Pancreas (tissue), 10 donors: ENCODE measurements around the gene KRT73. TPM values are rescaled to one million over a fixed set of nuclear protein-coding genes. Genes with fewer than 3 reads are reported as not detected.
A peak's percentile ranks its signal among the peaks of the same experiment; 100 is the strongest.

Experiments used
- ATAC-seq, 4 donors: fragments of 200-7000 bp; cut with Tn5 transposase; one replicate each; pipeline versions ENCODE4 v1.8.0 to v1.9.1; 2020; ENCODE audit warnings: mild to moderate bottlenecking in 4 of 4, moderate library complexity in 4 of 4
- DNase-seq, 6 donors: peaks; one replicate each; pipeline ENCODE4 v3.0.0-alpha.2; 2020
- FAIRE-seq: peaks from 2 replicates; lab custom pipeline; 2012; peaks lifted over from hg19 to GRCh38; lab: Jason Lieb, UNC
- H3K27ac ChIP-seq, 4 donors: fragments of 200-600 bp; sonication (generic); 1 replicate in 3 of 4; 2 replicates in 1 of 4; pipeline versions ENCODE4 v1.5.0 to v1.8.0; 2020
- H3K27me3 ChIP-seq, 4 donors: fragments of 200-600 bp; one replicate each; pipeline ENCODE4 v1.8.0; 2021
- H3K36me3 ChIP-seq, 3 donors: fragments of 200-600 bp; sonication (generic) in 1 of 3; one replicate each; pipeline versions ENCODE4 v1.5.0 to v1.8.0; 2020 to 2021
- H3K4me1 ChIP-seq, 3 donors: fragments of 200-600 bp; one replicate each; pipeline ENCODE4 v1.8.0; 2021
- H3K4me3 ChIP-seq, 4 donors: fragments of 200-600 bp; sonication (generic) in 2 of 4; one replicate each; pipeline versions ENCODE4 v1.5.0 to v1.8.0; 2020 to 2021
- H3K9me3 ChIP-seq, 4 donors: fragments of 200-600 bp; one replicate each; pipeline ENCODE4 v1.8.0; 2021
- WGBS, 2 donors: extraction: QIAGEN DNeasy Blood & Tissue Kit; methylation state at CpG; one replicate each; pipeline ENCODE4 v1.1.7; 2013; 5-methylcytosine and 5-hydroxymethylcytosine counted together
- intact Hi-C, 3 donors: fragments of 100-400 bp; cut with DNase I; formaldehyde crosslinking; loops; one replicate each; pipeline versions ENCODE4 v1.11.1 to v1.14.2; 2022
- polyA plus RNA-seq, 2 donors: library from polyadenylated mRNA; stranded (reverse); fragments of 200-250 nt; gene quantifications; one replicate each; pipeline ENCODE4 v1.2.3, GENCODE V29; 2013
- total RNA-seq, 6 donors: library from RNA; stranded (reverse); fragmentation: NEBNext Ultra II Directional in 4 of 6; extraction: Animal tissue kit (Norgen Biotek cat#: 25700) in 4 of 6; gene quantifications; one replicate each; pipeline versions ENCODE4 v1.2.1 to v1.2.4, GENCODE V29; 2021 to 2023
- TF ChIP-seq, protein P1 (sequence below), 4 donors: fragments of 200-600 bp; sonication (generic) in 3 of 4; IDR thresholded peaks; one replicate each; pipeline versions ENCODE4 v1.5.0 to v1.8.0; 2021; ENCODE audit warnings: antibody characterized with exemption in 4 of 4
- donor health status: healthy with polysubstance abuse.
- donor health status: DM: no; HTN: no; CAD: no; lungs with moderate emphysema.
- donor health status: DM: no; HTN: no; CAD: no.
- donor health status: control.
- donor health status: control.
- donor health status: Bipolar disorder and iron deficiency.
- donor health status: DM: yes; HTN: yes; CAD: no.
- donor health status: DM: no; HTN: no; CAD: no.
- donor health status: DM: no; HTN: no; CAD: no.
- donor health status: DM: yes; HTN: yes; CAD: no.

The KRT73 gene
- total and polyA plus RNA-seq, 8 donors, result not detected

DNA sequence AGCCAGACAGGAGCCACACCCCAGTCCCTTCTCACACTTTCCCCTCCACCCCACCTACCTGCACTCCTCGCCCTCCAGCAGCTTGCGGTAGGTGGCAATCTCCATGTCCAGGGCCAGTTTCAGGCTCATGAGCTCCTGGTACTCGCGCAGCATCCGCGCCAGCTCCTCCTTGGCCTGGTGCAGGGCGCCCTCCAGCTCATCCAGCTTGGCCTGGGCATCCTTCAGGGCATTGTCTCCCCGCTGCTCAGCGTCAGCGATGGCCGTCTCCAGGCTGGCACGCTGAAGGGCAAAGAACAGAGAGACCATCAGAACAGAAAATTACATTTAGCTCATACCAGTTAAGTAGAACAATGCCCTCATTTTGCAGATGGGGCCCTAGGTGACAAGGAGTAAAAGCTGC lies 50.2 kb downstream of the KRT73 start:
- FAIRE-seq (no peak), DNase-seq (no peak), ATAC-seq (no peak)
- Histone ChIP-seq H3K27me3 (no peaks in the 10 kb centered on the region), H3K4me1 (no peaks in the 10 kb centered on the region), H3K27ac (no peak overlapping the region), H3K9me3 (no peaks in the 10 kb centered on the region), H3K36me3 (no peaks in the 10 kb centered on the region), H3K4me3 (no peak overlapping the region)
- 87% methylated on average over 12 of the region's 12 CpGs for WGBS, 2 donors
- intact Hi-C loops, result no loop called here
- TF ChIP-seq, protein P1, sequence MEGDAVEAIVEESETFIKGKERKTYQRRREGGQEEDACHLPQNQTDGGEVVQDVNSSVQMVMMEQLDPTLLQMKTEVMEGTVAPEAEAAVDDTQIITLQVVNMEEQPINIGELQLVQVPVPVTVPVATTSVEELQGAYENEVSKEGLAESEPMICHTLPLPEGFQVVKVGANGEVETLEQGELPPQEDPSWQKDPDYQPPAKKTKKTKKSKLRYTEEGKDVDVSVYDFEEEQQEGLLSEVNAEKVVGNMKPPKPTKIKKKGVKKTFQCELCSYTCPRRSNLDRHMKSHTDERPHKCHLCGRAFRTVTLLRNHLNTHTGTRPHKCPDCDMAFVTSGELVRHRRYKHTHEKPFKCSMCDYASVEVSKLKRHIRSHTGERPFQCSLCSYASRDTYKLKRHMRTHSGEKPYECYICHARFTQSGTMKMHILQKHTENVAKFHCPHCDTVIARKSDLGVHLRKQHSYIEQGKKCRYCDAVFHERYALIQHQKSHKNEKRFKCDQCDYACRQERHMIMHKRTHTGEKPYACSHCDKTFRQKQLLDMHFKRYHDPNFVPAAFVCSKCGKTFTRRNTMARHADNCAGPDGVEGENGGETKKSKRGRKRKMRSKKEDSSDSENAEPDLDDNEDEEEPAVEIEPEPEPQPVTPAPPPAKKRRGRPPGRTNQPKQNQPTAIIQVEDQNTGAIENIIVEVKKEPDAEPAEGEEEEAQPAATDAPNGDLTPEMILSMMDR (IDR thresholded peaks at IDR 0.05), result no peak

DNA sequence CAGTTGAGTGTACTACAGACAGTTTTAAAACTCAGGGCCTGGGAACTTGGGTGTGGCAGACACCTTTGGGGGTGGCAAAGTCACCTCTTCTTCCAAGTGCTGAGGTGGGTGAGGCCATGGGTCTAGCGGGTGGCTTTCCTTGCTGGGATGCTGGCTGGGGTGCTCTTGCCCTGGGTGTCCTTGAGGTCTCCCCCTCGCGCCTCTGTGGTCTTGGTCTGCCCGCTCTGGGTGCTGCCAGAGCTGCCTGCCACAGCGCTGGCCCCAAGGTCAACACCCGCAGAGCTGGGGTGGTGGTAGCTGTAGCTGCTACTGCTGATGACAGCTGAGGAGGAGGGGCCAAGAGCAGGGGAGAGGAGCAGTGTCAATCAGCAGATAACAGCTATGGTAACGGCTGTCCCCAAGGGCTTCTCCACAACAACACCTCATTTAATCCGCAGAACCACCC lies 51.5 kb downstream of the KRT73 start:
- intact Hi-C loops, result no loop called here
- Histone ChIP-seq H3K9me3 (no peaks in the 10 kb centered on the region), H3K36me3 (no peaks in the 10 kb centered on the region), H3K27ac (no peak overlapping the region), H3K4me3 (no peak overlapping the region), H3K27me3 (no peaks in the 10 kb centered on the region), H3K4me1 (no peaks in the 10 kb centered on the region)
- 27 to 29% methylated on average over 8 of the region's 8 CpGs for WGBS, 2 donors
- FAIRE-seq (no peak), ATAC-seq (peak in 2 of 4 donors; percentile 17 to 34), DNase-seq (peak in 1 of 6 donors; percentile 12)
- TF ChIP-seq, protein P1 (IDR thresholded peaks at IDR 0.05), result no peak

DNA sequence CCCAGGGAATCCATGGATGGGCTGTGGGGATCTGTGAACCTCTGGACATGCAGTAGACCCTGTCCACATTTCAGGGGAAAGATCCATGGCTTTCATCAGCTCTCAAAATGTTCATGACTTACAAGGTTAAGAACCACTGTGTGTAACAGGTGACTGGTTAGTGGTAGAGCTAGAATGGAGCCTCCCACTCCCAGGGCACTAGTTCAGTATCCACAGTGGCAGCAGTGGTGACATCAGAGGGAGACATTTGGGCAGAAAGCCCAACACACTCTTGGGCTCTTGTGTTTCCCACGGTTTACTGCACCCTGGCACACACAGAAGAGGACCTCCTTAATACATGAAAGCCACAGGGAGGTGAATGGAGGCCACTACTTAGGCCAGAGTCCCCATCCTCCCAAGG lies 53.8 kb downstream of the KRT73 start:
- WGBS, 2 donors, result 52 to 69% methylated on average over 1 of the region's 1 CpG
- H3K9me3 ChIP-seq, result no peaks in the 10 kb centered on the region
- no peaks in the 10 kb centered on the region for H3K36me3 ChIP-seq
- FAIRE-seq, result no peak
- ATAC-seq, result no peak
- H3K4me1 ChIP-seq, result no peaks in the 10 kb centered on the region
- H3K4me3 ChIP-seq, result no peak overlapping the region
- no peak overlapping the region for H3K27ac ChIP-seq
- H3K27me3 ChIP-seq, result no peaks in the 10 kb centered on the region
- TF ChIP-seq, protein P1 (IDR thresholded peaks at IDR 0.05), result no peak
- intact Hi-C loops, result no loop called here
- no peak for DNase-seq

DNA sequence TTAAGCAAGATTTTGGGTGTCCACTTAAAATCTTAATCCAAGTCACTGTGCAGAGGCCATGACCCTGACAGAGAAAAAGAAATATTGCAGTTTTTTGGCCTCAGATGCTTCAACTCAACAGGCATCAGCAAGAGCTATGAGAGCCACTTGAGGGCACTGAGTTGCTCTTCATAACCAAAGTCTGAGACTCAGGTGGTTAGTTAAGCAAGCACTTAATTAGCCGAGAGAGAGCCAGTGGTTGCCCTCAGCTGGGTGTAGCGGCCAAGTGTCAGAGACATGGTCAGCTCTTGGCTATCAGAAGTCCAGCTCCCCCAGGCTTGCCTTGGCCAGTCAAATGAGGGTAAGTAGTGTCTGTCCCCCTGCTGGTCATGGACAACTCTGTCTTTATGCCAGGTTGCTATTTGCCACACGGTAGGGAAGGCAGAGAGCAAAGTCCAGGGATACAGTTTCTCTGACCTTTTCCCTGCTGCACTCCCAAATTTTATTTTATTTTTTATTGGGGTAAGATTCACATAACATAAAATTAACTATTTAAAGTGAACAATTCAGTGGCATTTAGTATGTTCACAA lies 56.4 kb downstream of the KRT73 start:
- Histone ChIP-seq H3K4me1 (no peaks in the 10 kb centered on the region), H3K4me3 (no peak overlapping the region), H3K27ac (no peak overlapping the region), H3K27me3 (no peaks in the 10 kb centered on the region), H3K9me3 (no peaks in the 10 kb centered on the region), H3K36me3 (no peaks in the 10 kb centered on the region)
- intact Hi-C loops, result no loop called here
- WGBS, 2 donors, result 62 to 65% methylated on average over 3 of the region's 3 CpGs
- ATAC-seq, result peak in 1 of 4 donors; percentile 39
- TF ChIP-seq, protein P1 (IDR thresholded peaks at IDR 0.05), result peak in 1 of 4 donors; percentile 10
- DNase-seq, result no peak
- no peak for FAIRE-seq

DNA sequence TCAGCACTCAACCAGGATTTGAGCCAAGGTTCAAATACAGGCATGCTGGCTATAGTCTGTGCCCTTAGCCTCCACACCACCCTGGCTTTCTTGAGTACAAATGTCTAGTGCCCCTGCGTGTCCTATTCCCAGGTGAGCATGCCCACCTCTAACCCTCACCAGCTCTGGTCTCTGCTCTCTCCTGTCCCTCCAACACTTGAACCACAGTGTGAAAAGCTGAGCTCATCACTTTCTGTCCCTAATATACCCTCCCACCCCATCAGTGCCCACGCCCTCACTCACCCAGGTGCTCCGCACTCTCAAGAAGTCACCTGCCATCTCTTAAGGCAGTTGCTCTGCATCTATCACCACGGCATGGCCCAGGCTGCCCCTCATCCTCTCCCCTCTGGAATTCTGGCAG lies 58.4 kb downstream of the KRT73 start:
- no peak overlapping the region for H3K4me3 ChIP-seq
- H3K27ac ChIP-seq, result no peak overlapping the region
- no peaks in the 10 kb centered on the region for H3K27me3 ChIP-seq
- intact Hi-C loops, result no loop called here
- TF ChIP-seq, protein P1 (IDR thresholded peaks at IDR 0.05), result no peak
- DNase-seq (no peak), ATAC-seq (no peak), FAIRE-seq (no peak)
- H3K36me3 ChIP-seq, result no peaks in the 10 kb centered on the region
- H3K9me3 ChIP-seq, result no peaks in the 10 kb centered on the region
- no peaks in the 10 kb centered on the region for H3K4me1 ChIP-seq
- 73 to 74% methylated on average over 4 of the region's 4 CpGs for WGBS, 2 donors
